Measurements from ENCODE around the gene HS6ST1. TPM values are rescaled to one million over a fixed set of nuclear protein-coding genes. Genes with fewer than 3 reads are reported as not detected.

Gene HS6ST1
- total RNA-seq, 3 donors from 2014 or later = 23.9 to 32.3 (median 28.2) TPM

- Mint-ChIP-seq H3K4me3 (no peak overlapping the region), H3K4me1 (ENCODE audit: low read depth) (peaks cover 6% of the 10 kb centered on the region), H3K36me3 (ENCODE audit: insufficient read depth) (peaks cover 3% of the 10 kb centered on the region), H3K27me3 (ENCODE audit: low read depth) (no peaks in the 10 kb centered on the region), H3K9me3 (no peaks in the 10 kb centered on the region)
- DNase-seq (no peak), ATAC-seq (no peak)
Observed at GRCh38 chr2:128292599-128293425, 25.9 kb downstream of the HS6ST1 start.

- ATAC-seq (no peak), DNase-seq (no peak)
- no peaks in the 10 kb centered on the region for H3K9me3 Mint-ChIP-seq
- peaks cover 6% of the 10 kb centered on the region for H3K4me1 Mint-ChIP-seq (ENCODE audit: low read depth)
- peaks cover 3% of the 10 kb centered on the region for H3K36me3 Mint-ChIP-seq (ENCODE audit: insufficient read depth)
- no peaks in the 10 kb centered on the region for H3K27me3 Mint-ChIP-seq (ENCODE audit: low read depth)
- no peak overlapping the region for H3K4me3 Mint-ChIP-seq
Observed at GRCh38 chr2:128291844-128292598, 26.6 kb downstream of the HS6ST1 start.

- Mint-ChIP-seq H3K36me3 (ENCODE audit: insufficient read depth) (peaks cover 3% of the 10 kb centered on the region), H3K9me3 (no peaks in the 10 kb centered on the region), H3K27me3 (ENCODE audit: low read depth) (no peaks in the 10 kb centered on the region), H3K4me3 (no peak overlapping the region), H3K4me1 (ENCODE audit: low read depth) (peaks cover 6% of the 10 kb centered on the region)
- no peak for DNase-seq
- no peak for ATAC-seq
Observed at GRCh38 chr2:128291161-128291843, 27.4 kb downstream of the HS6ST1 start.

- H3K4me1 Mint-ChIP-seq (ENCODE audit: low read depth) = peaks cover 3% of the 10 kb centered on the region
- no peaks in the 10 kb centered on the region for H3K27me3 Mint-ChIP-seq (ENCODE audit: low read depth)
- H3K9me3 Mint-ChIP-seq = no peaks in the 10 kb centered on the region
- peaks cover 3% of the 10 kb centered on the region for H3K36me3 Mint-ChIP-seq (ENCODE audit: insufficient read depth)
- ATAC-seq (no peak), DNase-seq (no peak)
- no peak overlapping the region for H3K4me3 Mint-ChIP-seq
Observed at GRCh38 chr2:128290356-128290755, 28.3 kb downstream of the HS6ST1 start.

- peaks cover 2% of the 10 kb centered on the region for H3K4me1 Mint-ChIP-seq (ENCODE audit: low read depth)
- H3K36me3 Mint-ChIP-seq (ENCODE audit: insufficient read depth) = peaks cover 3% of the 10 kb centered on the region
- H3K27me3 Mint-ChIP-seq (ENCODE audit: low read depth) = no peaks in the 10 kb centered on the region
- H3K9me3 Mint-ChIP-seq = no peaks in the 10 kb centered on the region
- no peak for DNase-seq
- no peak for ATAC-seq
- H3K4me3 Mint-ChIP-seq = no peak overlapping the region
Observed at GRCh38 chr2:128289439-128289838, 29.2 kb downstream of the HS6ST1 start.

- peaks cover 3% of the 10 kb centered on the region for H3K36me3 Mint-ChIP-seq (ENCODE audit: insufficient read depth)
- DNase-seq = no peak
Observed at GRCh38 chr2:128288781-128289180, 29.9 kb downstream of the HS6ST1 start.

GRCh38 chr2:128287780-128288735 lies 30.6 kb downstream of the HS6ST1 start:
- H3K4me3 Mint-ChIP-seq = no peak overlapping the region
- H3K9me3 Mint-ChIP-seq = no peaks in the 10 kb centered on the region
- peaks cover 2% of the 10 kb centered on the region for H3K4me1 Mint-ChIP-seq (ENCODE audit: low read depth)
- no peak for ATAC-seq
- no peaks in the 10 kb centered on the region for H3K27me3 Mint-ChIP-seq (ENCODE audit: low read depth)
- H3K36me3 Mint-ChIP-seq (ENCODE audit: insufficient read depth) = peaks cover 3% of the 10 kb centered on the region
- DNase-seq = no peak

More at GRCh38 chr2:128288781-128289180, 29.9 kb downstream of the HS6ST1 start:
- ATAC-seq = no peak
- H3K9me3 Mint-ChIP-seq = no peaks in the 10 kb centered on the region
- H3K27me3 Mint-ChIP-seq (ENCODE audit: low read depth) = no peaks in the 10 kb centered on the region
- H3K4me3 Mint-ChIP-seq = no peak overlapping the region
- H3K4me1 Mint-ChIP-seq (ENCODE audit: low read depth) = peaks cover 2% of the 10 kb centered on the region

- no peaks in the 10 kb centered on the region for H3K27me3 Mint-ChIP-seq (ENCODE audit: low read depth)
- no peaks in the 10 kb centered on the region for H3K9me3 Mint-ChIP-seq
- no peak for DNase-seq
- H3K4me3 Mint-ChIP-seq = no peak overlapping the region
- peaks cover 4% of the 10 kb centered on the region for H3K4me1 Mint-ChIP-seq (ENCODE audit: low read depth)
- ATAC-seq = no peak
- peaks cover 3% of the 10 kb centered on the region for H3K36me3 Mint-ChIP-seq (ENCODE audit: insufficient read depth)
Observed at GRCh38 chr2:128286905-128287779, 31.5 kb downstream of the HS6ST1 start.

- no peaks in the 10 kb centered on the region for H3K27me3 Mint-ChIP-seq (ENCODE audit: low read depth)
Observed at GRCh38 chr2:128286011-128286721, 32.5 kb downstream of the HS6ST1 start.

GRCh38 chr2:128285329-128285931 lies 33.2 kb downstream of the HS6ST1 start:
- DNase-seq (no peak), ATAC-seq (no peak)
- Mint-ChIP-seq H3K4me1 (ENCODE audit: low read depth) (peaks cover 17% of the 10 kb centered on the region), H3K36me3 (ENCODE audit: insufficient read depth) (peaks cover 3% of the 10 kb centered on the region), H3K9me3 (no peaks in the 10 kb centered on the region), H3K27me3 (ENCODE audit: low read depth) (no peaks in the 10 kb centered on the region), H3K4me3 (no peak overlapping the region)

More at GRCh38 chr2:128286011-128286721, 32.5 kb downstream of the HS6ST1 start:
- peaks cover 3% of the 10 kb centered on the region for H3K36me3 Mint-ChIP-seq (ENCODE audit: insufficient read depth)
- DNase-seq (no peak), ATAC-seq (no peak)
- H3K4me1 Mint-ChIP-seq (ENCODE audit: low read depth) = peaks cover 10% of the 10 kb centered on the region
- H3K4me3 Mint-ChIP-seq = no peak overlapping the region
- H3K9me3 Mint-ChIP-seq = no peaks in the 10 kb centered on the region

- Mint-ChIP-seq H3K4me1 (ENCODE audit: low read depth) (peaks cover 16% of the 10 kb centered on the region), H3K27me3 (ENCODE audit: low read depth) (no peaks in the 10 kb centered on the region), H3K9me3 (no peaks in the 10 kb centered on the region), H3K36me3 (ENCODE audit: insufficient read depth) (peaks cover 3% of the 10 kb centered on the region), H3K4me3 (no peak overlapping the region)
- ATAC-seq (no peak), DNase-seq (no peak)
Observed at GRCh38 chr2:128284841-128285240, 33.8 kb downstream of the HS6ST1 start.

- no peak for ATAC-seq
- H3K4me3 Mint-ChIP-seq = no peak overlapping the region
- H3K4me1 Mint-ChIP-seq (ENCODE audit: low read depth) = peaks cover 19% of the 10 kb centered on the region
- H3K27me3 Mint-ChIP-seq (ENCODE audit: low read depth) = no peaks in the 10 kb centered on the region
- H3K36me3 Mint-ChIP-seq (ENCODE audit: insufficient read depth) = no peaks in the 10 kb centered on the region
- H3K9me3 Mint-ChIP-seq = no peaks in the 10 kb centered on the region
- no peak for DNase-seq
Observed at GRCh38 chr2:128284037-128284441, 34.6 kb downstream of the HS6ST1 start.
